Measurements from ENCODE around the gene GMPR2. TPM values are rescaled to one million over a fixed set of nuclear protein-coding genes. Genes with fewer than 3 reads are reported as not detected.

Gene GMPR2
- total RNA-seq, 3 donors from 2014 or later, result 59.3 to 74.6 (median 66.1) TPM

GRCh38 chr14:24247422-24247821 is 14.7 kb downstream of the GMPR2 start:
- no peak overlapping the region for H3K27ac ChIP-seq
- no peak for TF ChIP-seq POLR2AphosphoS5 (IDR thresholded peaks at IDR 0.05)
- TF ChIP-seq POLR2A (IDR thresholded peaks at IDR 0.05), result no peak
- TF ChIP-seq, protein P1, sequence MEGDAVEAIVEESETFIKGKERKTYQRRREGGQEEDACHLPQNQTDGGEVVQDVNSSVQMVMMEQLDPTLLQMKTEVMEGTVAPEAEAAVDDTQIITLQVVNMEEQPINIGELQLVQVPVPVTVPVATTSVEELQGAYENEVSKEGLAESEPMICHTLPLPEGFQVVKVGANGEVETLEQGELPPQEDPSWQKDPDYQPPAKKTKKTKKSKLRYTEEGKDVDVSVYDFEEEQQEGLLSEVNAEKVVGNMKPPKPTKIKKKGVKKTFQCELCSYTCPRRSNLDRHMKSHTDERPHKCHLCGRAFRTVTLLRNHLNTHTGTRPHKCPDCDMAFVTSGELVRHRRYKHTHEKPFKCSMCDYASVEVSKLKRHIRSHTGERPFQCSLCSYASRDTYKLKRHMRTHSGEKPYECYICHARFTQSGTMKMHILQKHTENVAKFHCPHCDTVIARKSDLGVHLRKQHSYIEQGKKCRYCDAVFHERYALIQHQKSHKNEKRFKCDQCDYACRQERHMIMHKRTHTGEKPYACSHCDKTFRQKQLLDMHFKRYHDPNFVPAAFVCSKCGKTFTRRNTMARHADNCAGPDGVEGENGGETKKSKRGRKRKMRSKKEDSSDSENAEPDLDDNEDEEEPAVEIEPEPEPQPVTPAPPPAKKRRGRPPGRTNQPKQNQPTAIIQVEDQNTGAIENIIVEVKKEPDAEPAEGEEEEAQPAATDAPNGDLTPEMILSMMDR (IDR thresholded peaks at IDR 0.05), result no peak
- no peaks in the 10 kb centered on the region for H3K27me3 ChIP-seq
- no peaks in the 10 kb centered on the region for H3K9me3 ChIP-seq
- no peaks in the 10 kb centered on the region for H3K36me3 ChIP-seq
- H3K4me1 ChIP-seq, result no peaks in the 10 kb centered on the region
- H3K4me3 ChIP-seq, result no peak overlapping the region
- intact Hi-C loops (cut with DNase I; ENCODE audit: low total_unique reads), result loop anchor here (10.0 kb wide), 1 partner anchor 57 kb away; the partner anchor contains the start of gene CIDEB
- no peak for DNase-seq (ENCODE audit: low spot score in 2 of 2)

DNA sequence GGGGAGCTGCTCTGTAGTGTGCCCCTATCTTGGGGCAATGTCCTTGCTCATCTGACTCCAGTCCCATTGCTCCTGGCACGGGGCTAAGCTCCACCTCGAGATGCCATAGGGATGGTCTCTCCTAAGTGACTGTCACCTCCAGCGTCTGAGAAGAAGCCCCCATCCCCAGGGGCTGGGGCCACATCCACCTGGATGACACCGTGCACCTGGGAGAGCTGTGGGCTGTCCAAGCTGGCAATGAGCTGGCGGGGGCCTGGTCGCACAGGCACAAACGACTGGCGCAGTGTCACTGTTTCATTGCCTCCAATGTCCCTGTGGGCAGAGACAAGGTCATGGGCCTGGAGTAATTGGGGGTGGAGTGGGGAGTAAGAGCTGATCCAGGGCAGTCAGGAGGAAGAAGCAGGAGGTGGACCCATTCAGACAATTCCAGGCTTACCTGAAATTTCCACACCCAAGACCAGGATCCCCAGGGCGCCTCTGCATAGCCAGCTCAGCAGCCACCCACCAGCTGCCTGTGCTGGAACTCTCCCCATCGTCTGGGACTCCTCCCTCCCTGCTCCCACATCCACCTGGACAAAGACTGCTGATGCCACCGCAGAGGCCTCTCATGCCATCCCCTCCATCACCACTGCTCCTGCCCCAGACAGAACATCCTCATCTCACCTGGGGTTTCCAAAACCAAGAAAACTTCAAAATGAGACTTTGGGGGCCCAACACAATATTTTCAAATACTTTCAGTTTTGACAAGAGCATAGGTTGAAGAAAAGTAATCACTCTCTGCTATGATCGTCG is 16.7 kb downstream of the GMPR2 start:
- intact Hi-C loops (cut with DNase I; ENCODE audit: low total_unique reads), result loop anchor here (10.0 kb wide), 1 partner anchor 55 kb away; the partner anchor contains the start of gene CIDEB
- DNase-seq (ENCODE audit: low spot score in 2 of 2), result no peak
- TF ChIP-seq POLR2A (IDR thresholded peaks at IDR 0.05) (no peak), POLR2AphosphoS5 (IDR thresholded peaks at IDR 0.05) (no peak)
- TF ChIP-seq, protein P1 (IDR thresholded peaks at IDR 0.05), result no peak
- no peak overlapping the region for H3K4me3 ChIP-seq
- no peaks in the 10 kb centered on the region for H3K4me1 ChIP-seq
- no peaks in the 10 kb centered on the region for H3K9me3 ChIP-seq
- H3K36me3 ChIP-seq, result no peaks in the 10 kb centered on the region
- H3K27me3 ChIP-seq, result no peaks in the 10 kb centered on the region
- H3K27ac ChIP-seq, result no peak overlapping the region

DNA sequence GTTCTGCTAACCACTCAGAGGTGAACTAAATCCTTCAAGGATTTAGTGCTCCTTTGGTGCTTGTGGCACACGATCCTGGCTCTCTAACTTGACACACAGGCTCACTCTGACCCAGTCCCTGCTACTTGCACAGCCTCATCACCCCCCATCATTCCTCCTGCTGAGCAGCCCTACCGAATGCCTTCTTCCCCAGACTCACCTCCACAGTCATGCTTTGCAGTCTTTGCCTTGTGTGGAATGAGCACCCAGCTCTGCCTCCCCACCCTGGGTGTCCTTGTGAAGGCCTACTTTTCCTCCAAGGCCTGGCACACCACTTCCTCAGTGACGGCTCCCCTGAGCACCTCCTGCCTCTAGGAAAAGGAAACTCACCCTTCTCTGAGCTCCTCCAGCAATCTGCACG is 17.6 kb downstream of the GMPR2 start:
- no peak for TF ChIP-seq POLR2A (IDR thresholded peaks at IDR 0.05)
- TF ChIP-seq, protein P1 (IDR thresholded peaks at IDR 0.05), result no peak
- no peak for TF ChIP-seq POLR2AphosphoS5 (IDR thresholded peaks at IDR 0.05)
- no peaks in the 10 kb centered on the region for H3K4me1 ChIP-seq
- DNase-seq (ENCODE audit: low spot score in 2 of 2), result no peak
- H3K4me3 ChIP-seq, result no peak overlapping the region
- no peaks in the 10 kb centered on the region for H3K9me3 ChIP-seq
- H3K36me3 ChIP-seq, result no peaks in the 10 kb centered on the region
- intact Hi-C loops (cut with DNase I; ENCODE audit: low total_unique reads), result no loop called here
- H3K27ac ChIP-seq, result no peak overlapping the region
- H3K27me3 ChIP-seq, result no peaks in the 10 kb centered on the region

DNA sequence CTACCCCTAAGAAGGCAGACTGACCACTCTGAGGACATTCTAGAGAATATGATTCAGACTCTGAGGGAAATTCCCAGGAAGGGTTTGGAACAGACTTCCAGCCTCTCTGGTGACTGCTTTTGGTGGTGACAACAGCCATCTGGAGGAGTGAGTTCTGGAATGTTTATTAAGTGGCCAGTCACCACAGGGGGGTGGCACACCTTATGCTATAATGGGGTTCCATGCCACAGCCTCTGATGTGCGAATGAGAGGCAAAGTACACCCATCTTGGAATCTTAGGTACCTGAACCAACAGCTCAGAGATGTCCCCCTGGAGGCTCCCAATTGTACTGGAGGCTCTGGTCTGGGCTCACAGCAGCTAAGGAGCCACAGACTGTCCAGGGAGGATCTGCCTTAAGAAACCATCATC is 19.2 kb downstream of the GMPR2 start:
- DNase-seq (ENCODE audit: low spot score in 2 of 2), result no peak
- no peak for TF ChIP-seq POLR2A (IDR thresholded peaks at IDR 0.05)
- TF ChIP-seq POLR2AphosphoS5 (IDR thresholded peaks at IDR 0.05), result no peak
- TF ChIP-seq, protein P1 (IDR thresholded peaks at IDR 0.05), result no peak
- Histone ChIP-seq H3K27ac (no peak overlapping the region), H3K4me3 (no peak overlapping the region), H3K27me3 (no peaks in the 10 kb centered on the region), H3K4me1 (no peaks in the 10 kb centered on the region), H3K36me3 (no peaks in the 10 kb centered on the region), H3K9me3 (no peaks in the 10 kb centered on the region)
- intact Hi-C loops (cut with DNase I; ENCODE audit: low total_unique reads), result no loop called here

DNA sequence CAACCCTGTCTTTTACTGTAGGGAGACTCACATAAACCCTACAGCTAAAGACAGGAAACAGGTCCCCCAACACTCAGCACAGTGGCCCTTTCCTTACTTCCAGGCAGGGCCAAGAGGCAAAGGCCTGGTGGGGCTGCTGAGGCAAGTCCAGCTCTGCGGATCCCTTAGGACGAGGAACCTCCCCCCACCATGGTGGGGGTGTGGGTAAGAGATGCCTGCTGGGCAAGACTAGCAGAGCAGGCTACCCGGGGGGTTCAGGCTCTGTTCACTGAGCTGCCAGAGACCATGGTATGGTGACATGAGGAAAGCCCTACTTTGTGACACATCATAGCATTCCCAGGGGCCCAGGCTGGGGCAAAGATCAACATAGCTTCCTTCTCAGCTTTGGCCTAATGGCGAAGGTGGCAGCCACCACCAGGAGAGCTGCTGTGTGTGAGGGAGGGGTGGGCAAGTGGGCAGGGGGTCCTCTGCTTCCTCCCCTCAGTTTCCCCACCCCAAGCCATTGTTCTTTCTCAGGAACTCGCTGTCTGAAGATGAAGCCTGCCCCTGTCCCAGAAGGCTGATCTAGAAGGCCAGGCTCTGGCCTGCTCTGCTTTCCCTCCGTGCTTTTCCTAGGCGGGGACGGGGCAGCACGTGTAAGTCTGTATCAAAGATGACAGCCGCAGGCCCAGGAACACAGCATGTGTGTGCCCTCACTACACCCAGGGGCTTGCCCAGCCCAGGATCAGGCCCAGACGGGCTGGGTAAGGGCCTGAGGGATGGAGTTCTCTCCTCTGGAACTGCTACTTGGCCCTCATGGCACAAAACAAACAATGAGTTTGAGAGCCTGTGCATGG is 19.8 kb downstream of the GMPR2 start:
- Histone ChIP-seq H3K4me3 (no peak overlapping the region), H3K4me1 (no peaks in the 10 kb centered on the region), H3K36me3 (no peaks in the 10 kb centered on the region), H3K9me3 (no peaks in the 10 kb centered on the region), H3K27ac (no peak overlapping the region), H3K27me3 (no peaks in the 10 kb centered on the region)
- TF ChIP-seq POLR2A (IDR thresholded peaks at IDR 0.05) (no peak), POLR2AphosphoS5 (IDR thresholded peaks at IDR 0.05) (no peak)
- TF ChIP-seq, protein P1 (IDR thresholded peaks at IDR 0.05), result no peak
- no peak for DNase-seq (ENCODE audit: low spot score in 2 of 2)
- intact Hi-C loops (cut with DNase I; ENCODE audit: low total_unique reads), result no loop called here

All from breast epithelium (tissue), 4 donors.